Activated T-helper 2 cell treated with anti-CD3 and anti-CD28 coated beads, Interferon-gamma antibody, Interleukin-2, Interleukin-4, amounts not matched to agents 10 μg/mL and 5 μg/mL and 100 μg/mL, durations not matched to agents 14 hours and 24 hours and 36 hours (primary cell): Measurements from ENCODE around the gene CAMSAP2. TPM values are rescaled to one million over a fixed set of nuclear protein-coding genes. Genes with fewer than 3 reads are reported as not detected.

Source experiments
- DNase-seq: peaks from one replicate; pipeline ENCODE4 v3.0.0; 2021; ENCODE audit warnings: low spot score
- H3K27ac Mint-ChIP-seq: one replicate; pipeline ENCODE4 v1.8.0; 2021; ENCODE audit warnings: mixed read lengths
- H3K27me3 Mint-ChIP-seq: one replicate; pipeline ENCODE4 v1.8.0; 2021; ENCODE audit warnings: low read depth, mixed read lengths
- H3K36me3 Mint-ChIP-seq: one replicate; pipeline ENCODE4 v1.8.0; 2021; ENCODE audit warnings: low read depth, mixed read lengths
- H3K4me1 Mint-ChIP-seq: one replicate; pipeline ENCODE4 v1.8.0; 2021; ENCODE audit warnings: low read depth, mixed read lengths
- H3K4me3 Mint-ChIP-seq: one replicate; pipeline ENCODE4 v1.8.0; 2021; ENCODE audit warnings: low read depth, mild to moderate bottlenecking, moderate library complexity, mixed read lengths
- H3K9me3 Mint-ChIP-seq: one replicate; pipeline ENCODE4 v1.8.0; 2021; ENCODE audit warnings: mixed read lengths
- intact Hi-C: fragments of 100-400 bp; cut with micrococcal nuclease; formaldehyde crosslinking; loops from one replicate; pipeline ENCODE4 v1.15.1; 2023
- total RNA-seq: library from RNA; stranded (reverse); gene quantifications from 2 replicates; pipeline ENCODE4 v1.2.3, GENCODE V29; 2022

Gene CAMSAP2
- total RNA-seq, 1 donor from 2014 or later = 0.52 TPM

DNA sequence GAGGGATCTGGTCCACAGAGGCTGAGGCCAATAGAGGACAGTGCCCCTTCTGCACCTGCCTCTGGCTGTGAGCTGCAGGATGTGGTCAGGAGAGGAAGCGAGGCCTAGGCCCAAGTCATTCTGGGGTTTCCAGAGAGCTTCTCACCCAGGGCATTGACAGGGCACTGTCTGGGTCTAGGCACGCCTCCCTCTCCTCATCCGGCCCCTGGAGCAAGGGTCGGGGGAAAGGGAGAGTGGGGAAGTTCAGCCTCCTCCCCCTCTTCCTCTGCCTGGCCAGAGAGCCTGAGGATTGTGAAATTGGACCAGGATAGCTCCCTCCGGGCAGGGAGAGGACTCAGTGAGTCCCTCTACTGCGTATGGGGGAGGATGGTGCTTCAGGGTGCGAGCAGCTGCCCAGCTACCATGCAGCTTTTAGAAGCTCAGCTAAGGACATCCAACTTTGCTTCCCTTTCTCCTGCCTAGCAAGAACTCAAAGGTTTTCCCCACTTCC is 149.7 kb downstream of the CAMSAP2 start:
- H3K27ac Mint-ChIP-seq = no peak overlapping the region
- H3K4me3 Mint-ChIP-seq = no peak overlapping the region
- peaks cover 36% of the 10 kb centered on the region for H3K4me1 Mint-ChIP-seq
- no peaks in the 10 kb centered on the region for H3K36me3 Mint-ChIP-seq
- H3K9me3 Mint-ChIP-seq = no peaks in the 10 kb centered on the region
- H3K27me3 Mint-ChIP-seq = peaks cover 55% of the 10 kb centered on the region
- intact Hi-C loops = loop anchor here (1.0 to 5.0 kb wide), 2 partner anchors 10 to 139 kb away; no protein-coding TSS in a partner anchor
- DNase-seq = peak; percentile 45

DNA sequence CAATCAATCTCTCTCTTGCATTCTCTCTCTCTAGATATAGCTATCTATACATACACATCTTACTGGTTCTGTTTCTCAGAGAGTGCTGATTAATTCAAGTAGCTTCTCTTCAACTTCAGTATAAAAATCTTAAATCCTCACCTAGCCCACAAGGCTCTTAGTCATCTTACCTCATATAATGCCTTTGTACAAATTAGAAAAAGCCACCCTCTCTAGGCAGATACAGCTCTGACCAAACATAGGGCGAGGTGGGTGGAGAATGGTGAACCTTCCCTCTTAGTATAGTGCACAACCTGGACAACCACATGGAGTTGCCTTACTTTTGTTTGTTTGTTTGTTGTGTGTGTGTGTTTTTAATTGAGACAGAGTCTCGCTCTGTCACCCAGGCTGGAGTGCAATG is 150.9 kb downstream of the CAMSAP2 start:
- no peak for DNase-seq
- Mint-ChIP-seq H3K27me3 (peaks cover 57% of the 10 kb centered on the region), H3K36me3 (no peaks in the 10 kb centered on the region), H3K4me3 (peak overlapping the region; percentile 24), H3K9me3 (no peaks in the 10 kb centered on the region), H3K27ac (no peak overlapping the region), H3K4me1 (peaks cover 36% of the 10 kb centered on the region)
- intact Hi-C loops = loop anchor here (1.0 to 5.0 kb wide), 3 partner anchors 16 to 138 kb away; no protein-coding TSS in a partner anchor

DNA sequence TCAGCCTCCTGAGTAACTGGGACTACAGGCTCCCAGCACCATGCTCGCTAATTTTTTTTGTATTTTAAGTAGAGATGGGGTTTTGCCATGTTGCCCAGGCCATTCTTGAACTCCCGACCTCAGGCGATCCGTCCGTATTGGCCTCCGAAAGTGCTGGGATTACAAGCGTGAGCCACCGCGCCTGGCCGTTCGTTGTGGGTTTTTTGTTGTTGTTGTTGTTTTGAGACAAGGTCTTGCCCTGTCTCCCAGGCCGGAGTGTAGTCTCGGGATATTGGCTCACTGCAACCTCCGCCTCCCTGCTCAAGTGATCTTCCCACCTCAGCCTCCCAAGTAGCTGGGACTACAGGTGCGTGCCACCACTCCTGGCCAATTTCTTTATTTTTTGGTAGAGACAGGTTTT is 151.3 kb downstream of the CAMSAP2 start:
- Mint-ChIP-seq H3K9me3 (no peaks in the 10 kb centered on the region), H3K27me3 (peaks cover 57% of the 10 kb centered on the region), H3K4me3 (no peak overlapping the region), H3K27ac (no peak overlapping the region), H3K4me1 (peaks cover 36% of the 10 kb centered on the region), H3K36me3 (no peaks in the 10 kb centered on the region)
- no peak for DNase-seq
- intact Hi-C loops = no loop called here

- H3K4me3 Mint-ChIP-seq = no peak overlapping the region
- H3K9me3 Mint-ChIP-seq = no peaks in the 10 kb centered on the region
- H3K4me1 Mint-ChIP-seq = peaks cover 33% of the 10 kb centered on the region
- peaks cover 57% of the 10 kb centered on the region for H3K27me3 Mint-ChIP-seq
- H3K27ac Mint-ChIP-seq = no peak overlapping the region
- DNase-seq = no peak
- intact Hi-C loops = no loop called here
- H3K36me3 Mint-ChIP-seq = no peaks in the 10 kb centered on the region
These were observed 152.4 kb downstream of the CAMSAP2 start for GRCh38 chr1:200890818-200891773.

DNA sequence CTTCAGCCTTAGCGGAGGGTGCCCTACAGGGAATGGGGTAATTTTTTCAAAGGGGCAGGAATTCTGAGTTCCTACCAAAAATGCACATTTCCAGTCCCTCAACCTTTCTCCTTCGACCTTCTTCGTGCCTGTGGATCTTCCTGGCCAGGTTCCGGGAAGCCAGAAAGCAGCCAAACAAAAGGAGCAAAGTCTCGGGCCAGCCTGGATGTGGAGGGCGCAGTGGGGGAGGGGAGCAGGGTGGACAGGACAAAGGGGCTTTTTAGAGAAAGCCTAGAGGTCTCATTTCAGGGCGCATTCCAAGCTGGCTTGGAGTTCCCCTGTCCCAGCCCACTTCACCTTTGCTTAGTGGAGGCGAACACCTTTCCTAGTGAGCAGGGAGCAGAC is 153.1 kb downstream of the CAMSAP2 start:
- H3K4me1 Mint-ChIP-seq = peaks cover 30% of the 10 kb centered on the region
- H3K27ac Mint-ChIP-seq = no peak overlapping the region
- DNase-seq = no peak
- no peaks in the 10 kb centered on the region for H3K9me3 Mint-ChIP-seq
- no peak overlapping the region for H3K4me3 Mint-ChIP-seq
- H3K36me3 Mint-ChIP-seq = no peaks in the 10 kb centered on the region
- intact Hi-C loops = no loop called here
- peaks cover 59% of the 10 kb centered on the region for H3K27me3 Mint-ChIP-seq

DNA sequence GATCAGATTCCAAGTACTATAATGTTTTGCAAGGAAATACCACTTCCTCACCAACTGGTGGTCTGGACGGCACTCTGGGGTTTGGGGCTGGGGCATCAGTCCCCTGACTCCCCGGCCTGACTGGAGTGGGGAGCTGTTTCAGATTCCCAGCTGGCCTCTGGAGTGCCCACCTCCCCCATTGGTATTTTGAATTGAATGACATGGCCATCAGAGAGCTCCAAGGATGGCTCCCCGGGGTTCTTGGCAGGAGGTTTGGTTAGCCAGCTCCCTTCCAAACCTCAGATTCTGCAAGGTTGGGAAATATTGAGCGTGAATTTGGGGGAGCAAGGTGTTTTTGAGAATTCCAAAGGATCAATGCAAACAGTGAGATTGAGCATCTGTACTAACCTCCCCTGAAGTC is 153.9 kb downstream of the CAMSAP2 start:
- H3K36me3 Mint-ChIP-seq = no peaks in the 10 kb centered on the region
- H3K27me3 Mint-ChIP-seq = peaks cover 59% of the 10 kb centered on the region
- H3K27ac Mint-ChIP-seq = no peak overlapping the region
- H3K4me1 Mint-ChIP-seq = peaks cover 27% of the 10 kb centered on the region
- H3K9me3 Mint-ChIP-seq = no peaks in the 10 kb centered on the region
- no peak for DNase-seq
- H3K4me3 Mint-ChIP-seq = no peak overlapping the region
- intact Hi-C loops = no loop called here

- Mint-ChIP-seq H3K4me1 (peaks cover 23% of the 10 kb centered on the region), H3K9me3 (no peaks in the 10 kb centered on the region), H3K27me3 (peaks cover 60% of the 10 kb centered on the region), H3K36me3 (no peaks in the 10 kb centered on the region), H3K27ac (no peak overlapping the region), H3K4me3 (no peak overlapping the region)
- DNase-seq = no peak
- intact Hi-C loops = no loop called here
These were observed 154.3 kb downstream of the CAMSAP2 start for GRCh38 chr1:200892958-200893357.

DNA sequence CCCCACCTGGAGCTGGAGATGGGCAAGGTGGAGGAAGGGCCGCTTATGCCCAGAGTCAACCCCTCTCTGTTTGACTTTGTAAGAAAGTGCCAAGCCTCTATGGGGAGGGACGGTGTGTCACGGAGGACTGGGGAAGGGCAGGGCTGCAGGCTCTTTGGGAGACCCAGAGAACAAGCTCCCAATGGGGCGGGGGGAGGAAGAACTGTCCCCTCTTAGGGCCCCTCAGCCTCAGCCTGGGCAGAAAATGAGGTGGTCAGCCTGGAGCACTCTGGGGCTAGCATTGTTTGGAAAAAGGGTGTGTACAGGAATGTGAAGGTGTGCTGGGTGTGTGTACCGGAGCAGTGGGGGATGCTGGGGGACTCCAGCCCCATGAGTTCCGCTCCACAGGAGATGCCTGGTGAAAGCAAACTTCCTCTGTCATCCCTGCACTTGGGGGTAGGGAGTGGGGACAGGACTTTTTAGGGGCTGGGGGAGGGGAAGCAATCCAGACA is 154.8 kb downstream of the CAMSAP2 start:
- intact Hi-C loops = no loop called here
- Mint-ChIP-seq H3K4me1 (peaks cover 18% of the 10 kb centered on the region), H3K9me3 (no peaks in the 10 kb centered on the region), H3K27ac (no peak overlapping the region), H3K27me3 (peaks cover 65% of the 10 kb centered on the region), H3K4me3 (no peak overlapping the region), H3K36me3 (no peaks in the 10 kb centered on the region)
- no peak for DNase-seq

DNA sequence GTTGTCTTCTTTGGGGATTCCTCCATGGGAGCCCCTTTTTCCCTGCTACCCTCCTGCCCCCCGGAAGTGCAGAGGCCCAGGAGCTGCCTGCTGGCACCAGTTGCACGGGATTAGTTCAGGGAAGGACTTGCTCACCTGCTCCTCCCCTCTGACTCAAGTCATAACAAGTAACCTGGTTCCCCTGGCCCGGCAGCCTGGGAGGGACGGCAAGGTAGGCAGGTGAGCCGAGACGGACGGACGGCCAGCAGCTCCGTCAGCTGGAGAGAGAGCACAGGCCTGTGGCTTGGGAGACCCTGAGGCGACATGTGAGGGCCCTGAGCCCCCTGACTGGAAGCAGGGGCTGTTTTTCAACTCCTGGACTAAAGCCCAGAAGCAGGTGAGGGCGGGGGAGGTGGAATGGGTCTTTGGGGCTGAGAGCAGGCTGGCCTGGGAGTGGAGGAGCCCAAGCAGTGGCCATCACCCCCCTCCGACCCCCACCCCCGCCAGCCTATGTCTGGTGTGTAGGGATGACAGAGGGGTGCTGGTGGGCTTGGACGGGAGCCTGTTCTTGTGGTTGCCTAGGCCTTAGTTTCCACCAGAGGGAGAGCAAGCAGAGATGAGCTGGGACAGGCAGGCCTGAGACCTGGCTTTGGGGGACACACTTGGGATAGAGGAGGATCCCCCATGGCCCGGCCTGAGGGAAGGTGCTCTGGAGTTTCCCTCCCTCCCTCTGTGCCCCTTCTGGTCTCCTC is 156.2 kb downstream of the CAMSAP2 start, which contains the start of gene INAVA:
INAVA (plus strand) TSS at position 189 of the 731 bp plus-strand sequence. CDS start 3,501 bp downstream, outside the sequence.
- Mint-ChIP-seq H3K27ac (no peak within 1 kb of the TSS), H3K4me3 (no peak within 1 kb of the TSS), H3K4me1 (peaks cover 5% of the 10 kb centered on the region), H3K9me3 (no peaks in the 10 kb centered on the region), H3K27me3 (peaks cover 63% of the 10 kb centered on the region), H3K36me3 (no peaks in the 10 kb centered on the region)
- no peak for DNase-seq
- intact Hi-C loops = no loop called here

GRCh38 chr1:200895443-200895789 is 156.7 kb downstream of the CAMSAP2 start:
- intact Hi-C loops = no loop called here
- peaks cover 4% of the 10 kb centered on the region for H3K4me1 Mint-ChIP-seq
- no peak overlapping the region for H3K4me3 Mint-ChIP-seq
- no peak overlapping the region for H3K27ac Mint-ChIP-seq
- no peak for DNase-seq
- no peaks in the 10 kb centered on the region for H3K36me3 Mint-ChIP-seq
- no peaks in the 10 kb centered on the region for H3K9me3 Mint-ChIP-seq
- H3K27me3 Mint-ChIP-seq = peaks cover 60% of the 10 kb centered on the region

DNA sequence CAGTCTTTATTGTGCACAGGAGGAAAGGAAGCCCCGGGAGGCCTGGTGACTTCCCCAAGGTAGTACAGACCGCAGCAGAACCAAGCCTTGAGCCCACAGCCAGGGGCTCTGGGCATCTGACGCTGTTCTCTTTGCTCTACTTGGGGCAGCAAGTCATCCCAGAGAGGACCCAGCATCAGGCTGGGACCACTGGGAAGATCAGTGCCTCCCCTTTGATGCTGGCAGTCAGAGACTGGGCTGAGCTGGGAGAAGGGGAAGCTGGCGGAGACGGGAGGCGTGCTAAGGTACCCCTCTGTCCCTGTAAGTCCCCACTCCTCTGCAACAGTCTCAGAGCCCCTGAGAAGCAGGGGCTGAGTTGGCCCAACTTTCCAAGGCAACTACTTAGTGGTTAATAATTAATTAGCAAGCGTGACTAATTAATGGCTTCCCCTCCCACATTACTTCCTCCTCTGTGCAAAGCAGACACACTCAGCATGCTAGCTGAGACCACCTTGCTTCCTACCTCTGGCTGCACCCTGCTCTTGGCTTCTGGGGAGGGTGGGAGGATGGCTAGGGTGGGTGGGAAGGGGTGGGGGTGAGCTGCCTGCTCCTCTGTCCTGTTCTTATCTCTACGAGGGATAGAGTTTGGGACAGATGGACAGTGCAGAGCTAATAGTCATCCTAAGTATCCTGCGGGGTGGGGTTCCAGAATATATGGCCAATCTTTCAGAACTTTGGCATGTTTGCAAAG is 157.3 kb downstream of the CAMSAP2 start:
- H3K27me3 Mint-ChIP-seq = peaks cover 56% of the 10 kb centered on the region
- no peak overlapping the region for H3K4me3 Mint-ChIP-seq
- no peaks in the 10 kb centered on the region for H3K4me1 Mint-ChIP-seq
- H3K27ac Mint-ChIP-seq = no peak overlapping the region
- intact Hi-C loops = no loop called here
- H3K9me3 Mint-ChIP-seq = no peaks in the 10 kb centered on the region
- no peaks in the 10 kb centered on the region for H3K36me3 Mint-ChIP-seq
- DNase-seq = no peak

GRCh38 chr1:200896531-200897196 is 158.0 kb downstream of the CAMSAP2 start:
- no peak for DNase-seq
- H3K4me3 Mint-ChIP-seq = no peak overlapping the region
- H3K9me3 Mint-ChIP-seq = no peaks in the 10 kb centered on the region
- intact Hi-C loops = no loop called here
- H3K36me3 Mint-ChIP-seq = no peaks in the 10 kb centered on the region
- H3K4me1 Mint-ChIP-seq = no peaks in the 10 kb centered on the region
- no peak overlapping the region for H3K27ac Mint-ChIP-seq
- peaks cover 58% of the 10 kb centered on the region for H3K27me3 Mint-ChIP-seq
